Measurements from ENCODE around the gene LHX5. TPM values are rescaled to one million over a fixed set of nuclear protein-coding genes. Genes with fewer than 3 reads are reported as not detected.

The LHX5 gene
- total RNA-seq, 3 donors from 2014 or later (not counting 1 experiment from before 2014, with no cell fraction given), result not detected

GRCh38 chr12:113439606-113440030, 32.1 kb downstream of the LHX5 start:
- intact Hi-C loops (cut with micrococcal nuclease), result no loop called here
- H3K27me3 ChIP-seq (ENCODE audit: control insufficient read depth, insufficient read depth, low read length), result no peaks in the 10 kb centered on the region
- H3K27me3 Mint-ChIP-seq (ENCODE audit: low read depth in 2 of 2), result no peaks in the 10 kb centered on the region
- DNase-seq (no peak), ATAC-seq (no peak)
- no peaks in the 10 kb centered on the region for H3K9me3 Mint-ChIP-seq
- H3K4me1 Mint-ChIP-seq, result no peaks in the 10 kb centered on the region
- no peak overlapping the region for H3K27ac ChIP-seq (ENCODE audit: low read length)
- no peak for TF ChIP-seq CTCF (IDR thresholded peaks at IDR 0.05)
- no peak overlapping the region for H3K4me3 Mint-ChIP-seq
- no peaks in the 10 kb centered on the region for H3K36me3 ChIP-seq (ENCODE audit: control insufficient read depth, insufficient read depth, low read length)
- H3K9me3 ChIP-seq (ENCODE audit: control insufficient read depth, insufficient read depth, low read length), result no peaks in the 10 kb centered on the region
- no peak overlapping the region for H3K27ac Mint-ChIP-seq
- H3K4me3 ChIP-seq (ENCODE audit: low read length), result no peak overlapping the region
- no peaks in the 10 kb centered on the region for H3K36me3 Mint-ChIP-seq
- 38% methylated on average over 8 of the region's 8 CpGs for WGBS (ENCODE audit: insufficient coverage)
- H3K4me1 ChIP-seq (ENCODE audit: control insufficient read depth, insufficient read depth, low read length), result no peaks in the 10 kb centered on the region

GRCh38 chr12:113439301-113439597, 32.4 kb downstream of the LHX5 start:
- H3K4me3 ChIP-seq (ENCODE audit: low read length), result no peak overlapping the region
- H3K9me3 Mint-ChIP-seq, result no peaks in the 10 kb centered on the region
- H3K9me3 ChIP-seq (ENCODE audit: control insufficient read depth, insufficient read depth, low read length), result no peaks in the 10 kb centered on the region
- 64% methylated on average over 4 of the region's 4 CpGs for WGBS (ENCODE audit: insufficient coverage)
- intact Hi-C loops (cut with micrococcal nuclease), result no loop called here
- no peaks in the 10 kb centered on the region for H3K36me3 Mint-ChIP-seq
- no peaks in the 10 kb centered on the region for H3K4me1 ChIP-seq (ENCODE audit: control insufficient read depth, insufficient read depth, low read length)
- H3K27ac ChIP-seq (ENCODE audit: low read length), result no peak overlapping the region
- H3K27me3 ChIP-seq (ENCODE audit: control insufficient read depth, insufficient read depth, low read length), result no peaks in the 10 kb centered on the region
- H3K27me3 Mint-ChIP-seq (ENCODE audit: low read depth in 2 of 2), result no peaks in the 10 kb centered on the region
- no peaks in the 10 kb centered on the region for H3K4me1 Mint-ChIP-seq
- TF ChIP-seq CTCF (IDR thresholded peaks at IDR 0.05), result no peak
- no peak overlapping the region for H3K4me3 Mint-ChIP-seq
- H3K27ac Mint-ChIP-seq, result no peak overlapping the region
- H3K36me3 ChIP-seq (ENCODE audit: control insufficient read depth, insufficient read depth, low read length), result no peaks in the 10 kb centered on the region
- no peak for ATAC-seq
- no peak for DNase-seq

GRCh38 chr12:113438523-113439300, 33.0 kb downstream of the LHX5 start:
- no peaks in the 10 kb centered on the region for H3K4me1 Mint-ChIP-seq
- H3K4me3 ChIP-seq (ENCODE audit: low read length), result no peak overlapping the region
- H3K36me3 ChIP-seq (ENCODE audit: control insufficient read depth, insufficient read depth, low read length), result no peaks in the 10 kb centered on the region
- H3K4me3 Mint-ChIP-seq, result no peak overlapping the region
- no peak for TF ChIP-seq CTCF (IDR thresholded peaks at IDR 0.05)
- H3K4me1 ChIP-seq (ENCODE audit: control insufficient read depth, insufficient read depth, low read length), result no peaks in the 10 kb centered on the region
- no peak for ATAC-seq
- H3K27me3 Mint-ChIP-seq (ENCODE audit: low read depth in 2 of 2), result no peaks in the 10 kb centered on the region
- intact Hi-C loops (cut with micrococcal nuclease), result no loop called here
- H3K36me3 Mint-ChIP-seq, result no peaks in the 10 kb centered on the region
- no peaks in the 10 kb centered on the region for H3K27me3 ChIP-seq (ENCODE audit: control insufficient read depth, insufficient read depth, low read length)
- H3K9me3 Mint-ChIP-seq, result no peaks in the 10 kb centered on the region
- no peak overlapping the region for H3K27ac Mint-ChIP-seq
- no peak for DNase-seq
- no peaks in the 10 kb centered on the region for H3K9me3 ChIP-seq (ENCODE audit: control insufficient read depth, insufficient read depth, low read length)
- 69% methylated on average over 4 of the region's 4 CpGs for WGBS (ENCODE audit: insufficient coverage)
- H3K27ac ChIP-seq (ENCODE audit: low read length), result no peak overlapping the region

- H3K4me3 Mint-ChIP-seq, result no peak overlapping the region
- H3K9me3 Mint-ChIP-seq, result no peaks in the 10 kb centered on the region
- no peaks in the 10 kb centered on the region for H3K36me3 ChIP-seq (ENCODE audit: control insufficient read depth, insufficient read depth, low read length)
- no peaks in the 10 kb centered on the region for H3K4me1 ChIP-seq (ENCODE audit: control insufficient read depth, insufficient read depth, low read length)
- no peaks in the 10 kb centered on the region for H3K27me3 ChIP-seq (ENCODE audit: control insufficient read depth, insufficient read depth, low read length)
- TF ChIP-seq CTCF (IDR thresholded peaks at IDR 0.05), result no peak
- intact Hi-C loops (cut with micrococcal nuclease), result no loop called here
- no peak overlapping the region for H3K4me3 ChIP-seq (ENCODE audit: low read length)
- no peak overlapping the region for H3K27ac Mint-ChIP-seq
- no peak overlapping the region for H3K27ac ChIP-seq (ENCODE audit: low read length)
- WGBS (ENCODE audit: insufficient coverage), result 87% methylated on average over 9 of the region's 9 CpGs
- DNase-seq (no peak), ATAC-seq (no peak)
- no peaks in the 10 kb centered on the region for H3K36me3 Mint-ChIP-seq
- no peaks in the 10 kb centered on the region for H3K27me3 Mint-ChIP-seq (ENCODE audit: low read depth in 2 of 2)
- no peaks in the 10 kb centered on the region for H3K9me3 ChIP-seq (ENCODE audit: control insufficient read depth, insufficient read depth, low read length)
- H3K4me1 Mint-ChIP-seq, result no peaks in the 10 kb centered on the region
Measured at GRCh38 chr12:113437729-113438100, 34.0 kb downstream of the LHX5 start.

All from natural killer cell (primary cell).